KOPT-K1 (cell line): ENCODE data around the gene MRPL19.

ENCODE experiments used
- H3K27ac ChIP-seq: fragments of 200-600 bp; sonication (generic); 2 replicates; pipeline ENCODE4 v1.5.1; 2016; ENCODE audit warnings: antibody characterized with exemption, mild to moderate bottlenecking, low read depth, low read length; ENCODE audit not compliant: poor library complexity, severe bottlenecking
- H3K36me3 ChIP-seq: fragments of 200-600 bp; sonication (generic); 2 replicates; pipeline ENCODE4 v1.5.1; 2017; ENCODE audit warnings: antibody characterized with exemption, mild to moderate bottlenecking, low read length, moderate library complexity; ENCODE audit not compliant: insufficient read depth
- H3K9me3 ChIP-seq: fragments of 200-600 bp; sonication (generic); 2 replicates; pipeline ENCODE4 v1.5.1; 2017; ENCODE audit warnings: antibody characterized with exemption, low read length, mild to moderate bottlenecking; ENCODE audit not compliant: insufficient read depth, poor library complexity, severe bottlenecking

The MRPL19 gene

DNA sequence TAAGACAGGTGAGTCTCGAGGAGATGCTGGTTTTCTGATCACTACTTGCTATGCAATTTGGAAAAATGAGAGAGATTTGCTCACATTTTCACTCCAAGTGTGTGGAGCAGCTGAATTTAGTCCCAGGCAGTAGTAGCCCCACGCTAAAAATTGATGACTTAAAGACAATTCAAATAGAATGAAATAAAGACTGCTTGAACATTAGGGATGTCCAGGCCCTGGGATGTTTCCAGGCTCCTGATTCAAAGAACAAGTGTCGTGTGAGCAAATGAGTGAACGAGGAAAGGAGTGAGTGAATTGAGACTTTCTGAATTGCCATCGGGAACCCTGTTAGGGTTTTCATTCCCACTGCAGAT is 37.3 kb upstream of the MRPL19 start:
- no peaks in the 10 kb centered on the region for H3K36me3 ChIP-seq
- no peak overlapping the region for H3K27ac ChIP-seq
- no peaks in the 10 kb centered on the region for H3K9me3 ChIP-seq

GRCh38 chr2:75609937-75610508 is 36.6 kb upstream of the MRPL19 start:
- Histone ChIP-seq H3K36me3 (no peaks in the 10 kb centered on the region), H3K27ac (no peak overlapping the region), H3K9me3 (no peaks in the 10 kb centered on the region)

DNA sequence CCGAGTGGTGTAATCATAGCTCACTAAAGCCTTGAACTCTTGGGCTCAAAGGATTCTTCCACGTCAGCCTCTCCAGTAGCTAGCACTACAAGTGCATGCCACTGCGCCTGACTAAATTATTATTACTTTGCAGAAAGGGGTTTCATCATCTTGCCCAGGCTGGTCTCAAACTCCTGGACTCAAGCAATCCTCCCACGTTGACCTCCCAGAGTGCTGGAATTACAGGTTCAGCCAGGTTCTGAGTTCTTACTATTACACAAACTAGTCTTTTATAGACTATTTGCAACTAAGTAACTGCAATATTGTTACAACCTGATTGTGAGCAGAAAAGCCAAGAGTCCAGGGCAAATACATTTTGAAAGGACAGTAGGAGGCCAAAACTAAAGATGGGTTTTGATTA is 35.9 kb upstream of the MRPL19 start:
- H3K27ac ChIP-seq, result no peak overlapping the region
- no peaks in the 10 kb centered on the region for H3K9me3 ChIP-seq
- no peaks in the 10 kb centered on the region for H3K36me3 ChIP-seq

- no peak overlapping the region for H3K27ac ChIP-seq
- H3K9me3 ChIP-seq, result no peaks in the 10 kb centered on the region
- H3K36me3 ChIP-seq, result no peaks in the 10 kb centered on the region
Observed at GRCh38 chr2:75612108-75612861, 34.3 kb upstream of the MRPL19 start.

GRCh38 chr2:75612862-75613243 is 33.7 kb upstream of the MRPL19 start:
- Histone ChIP-seq H3K36me3 (no peaks in the 10 kb centered on the region), H3K27ac (no peak overlapping the region), H3K9me3 (no peaks in the 10 kb centered on the region)

GRCh38 chr2:75614162-75614651 is 32.4 kb upstream of the MRPL19 start:
- Histone ChIP-seq H3K27ac (no peak overlapping the region), H3K36me3 (no peaks in the 10 kb centered on the region)

DNA sequence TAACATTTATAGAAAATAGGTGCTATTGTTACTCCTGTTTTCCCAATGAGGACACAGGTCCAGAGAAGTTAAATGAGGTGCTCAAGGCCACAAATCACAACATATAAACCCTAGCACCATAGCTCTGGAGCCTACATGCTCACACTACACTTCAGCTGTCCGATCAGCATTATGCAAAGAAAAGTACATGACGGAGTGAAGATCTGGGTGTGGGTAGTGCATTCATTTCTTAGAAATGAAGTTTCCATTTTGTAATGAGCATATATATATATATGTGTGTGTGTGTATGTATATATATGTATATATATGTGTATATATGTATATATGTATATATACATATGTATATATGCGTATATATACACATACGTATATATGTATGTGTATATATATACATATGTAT is 30.2 kb upstream of the MRPL19 start:
- H3K36me3 ChIP-seq, result no peaks in the 10 kb centered on the region
- no peak overlapping the region for H3K27ac ChIP-seq
- H3K9me3 ChIP-seq, result no peaks in the 10 kb centered on the region

More at GRCh38 chr2:75614162-75614651, 32.4 kb upstream of the MRPL19 start:
- no peaks in the 10 kb centered on the region for H3K9me3 ChIP-seq

DNA sequence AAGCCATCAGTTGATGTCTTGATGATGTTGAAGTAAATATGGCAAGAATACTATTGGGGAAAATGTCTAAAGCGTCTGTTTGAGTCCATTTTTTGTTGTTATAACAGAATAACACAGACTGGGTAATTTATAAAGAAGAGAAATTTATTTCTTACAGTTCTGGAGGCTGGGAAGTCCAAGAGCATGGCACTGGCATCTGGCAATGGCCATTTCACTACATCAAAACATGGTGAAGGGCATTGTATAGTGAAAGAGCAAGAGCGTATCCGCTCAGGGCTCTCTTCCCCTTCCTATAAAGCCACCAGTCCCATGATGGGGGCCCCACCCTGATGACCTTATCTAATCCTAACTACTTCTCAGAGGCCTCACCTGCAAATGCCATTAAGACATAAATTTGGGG is 29.6 kb upstream of the MRPL19 start:
- Histone ChIP-seq H3K27ac (no peak overlapping the region), H3K36me3 (no peaks in the 10 kb centered on the region), H3K9me3 (no peaks in the 10 kb centered on the region)

- Histone ChIP-seq H3K36me3 (no peaks in the 10 kb centered on the region), H3K9me3 (no peaks in the 10 kb centered on the region), H3K27ac (no peak overlapping the region)
Observed at GRCh38 chr2:75619956-75620740, 26.4 kb upstream of the MRPL19 start.

GRCh38 chr2:75621228-75621627 is 25.4 kb upstream of the MRPL19 start:
- H3K36me3 ChIP-seq, result no peaks in the 10 kb centered on the region
- no peak overlapping the region for H3K27ac ChIP-seq
- H3K9me3 ChIP-seq, result no peaks in the 10 kb centered on the region

GRCh38 chr2:75622500-75622899 is 24.1 kb upstream of the MRPL19 start:
- H3K27ac ChIP-seq, result no peak overlapping the region
- H3K9me3 ChIP-seq, result no peaks in the 10 kb centered on the region
- H3K36me3 ChIP-seq, result no peaks in the 10 kb centered on the region

- Histone ChIP-seq H3K27ac (no peak overlapping the region), H3K36me3 (no peaks in the 10 kb centered on the region), H3K9me3 (no peaks in the 10 kb centered on the region)
Observed at GRCh38 chr2:75622929-75623328, 23.7 kb upstream of the MRPL19 start.

GRCh38 chr2:75627902-75628504 is 18.6 kb upstream of the MRPL19 start:
- no peaks in the 10 kb centered on the region for H3K9me3 ChIP-seq
- no peak overlapping the region for H3K27ac ChIP-seq
- no peaks in the 10 kb centered on the region for H3K36me3 ChIP-seq

DNA sequence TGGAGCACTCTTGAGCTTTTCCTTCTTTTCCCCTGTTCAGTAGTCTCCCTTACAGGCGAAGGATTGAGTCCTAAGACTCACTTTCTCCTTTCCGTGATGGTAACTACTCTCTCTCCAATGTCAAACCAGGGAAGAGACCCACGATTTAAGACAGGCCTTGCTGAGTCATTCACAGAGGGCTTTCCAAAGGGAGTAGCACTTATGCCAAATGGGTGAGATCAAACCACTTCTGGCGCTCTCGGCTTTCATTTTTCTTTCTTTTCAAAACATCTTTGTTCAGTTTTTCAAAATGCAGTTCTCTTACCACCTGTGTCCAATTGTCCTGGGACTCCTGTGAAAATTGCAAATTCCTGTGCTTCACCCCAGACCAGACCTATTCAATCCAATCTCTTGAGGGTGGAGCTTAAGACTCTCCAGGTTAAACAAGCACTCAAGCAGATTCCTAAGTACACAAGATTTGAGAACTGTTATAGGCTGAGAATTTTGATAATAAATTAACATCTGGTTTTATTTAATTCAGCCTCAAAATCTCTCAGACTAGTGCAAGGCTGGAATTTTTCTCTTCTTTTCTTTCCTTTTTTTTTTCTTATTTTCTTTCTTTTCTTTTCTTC is 14.4 kb upstream of the MRPL19 start:
- Histone ChIP-seq H3K27ac (no peak overlapping the region), H3K36me3 (no peaks in the 10 kb centered on the region), H3K9me3 (no peaks in the 10 kb centered on the region)

- no peaks in the 10 kb centered on the region for H3K36me3 ChIP-seq
- no peak overlapping the region for H3K27ac ChIP-seq
- no peaks in the 10 kb centered on the region for H3K9me3 ChIP-seq
Observed at GRCh38 chr2:75632813-75633212, 13.8 kb upstream of the MRPL19 start.
